ENCODE data around the gene NKX1-1.
"Not testable (repeated sequence)": the region's sequence is repeated elsewhere in the genome, so short reads cannot be mapped to it uniquely, and the experiment has no call there.

Gene NKX1-1

DNA sequence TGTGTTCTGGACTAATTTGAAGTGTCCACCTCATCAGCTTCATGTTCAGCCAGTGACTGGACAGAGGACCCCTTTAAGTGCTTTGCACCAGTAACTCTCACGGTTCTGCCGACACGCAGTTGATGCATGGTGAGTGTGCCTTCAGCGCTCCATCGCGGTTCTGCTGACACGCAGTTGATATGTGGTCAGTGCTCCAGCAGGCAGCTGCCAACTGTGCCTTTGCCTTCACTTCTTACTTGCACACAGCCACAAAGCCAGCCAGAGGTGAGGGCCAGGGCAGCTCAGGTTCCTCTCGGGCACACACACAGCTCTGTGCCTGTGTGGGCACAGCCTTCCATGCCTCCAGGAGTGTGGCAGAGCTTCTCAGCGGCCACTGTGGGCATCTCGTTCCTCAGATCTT lies 12.4 kb downstream of the NKX1-1 start:
- in situ Hi-C loops (cut with MboI; ENCODE audit: low sequenced_read_pairs): no loop called here

DNA sequence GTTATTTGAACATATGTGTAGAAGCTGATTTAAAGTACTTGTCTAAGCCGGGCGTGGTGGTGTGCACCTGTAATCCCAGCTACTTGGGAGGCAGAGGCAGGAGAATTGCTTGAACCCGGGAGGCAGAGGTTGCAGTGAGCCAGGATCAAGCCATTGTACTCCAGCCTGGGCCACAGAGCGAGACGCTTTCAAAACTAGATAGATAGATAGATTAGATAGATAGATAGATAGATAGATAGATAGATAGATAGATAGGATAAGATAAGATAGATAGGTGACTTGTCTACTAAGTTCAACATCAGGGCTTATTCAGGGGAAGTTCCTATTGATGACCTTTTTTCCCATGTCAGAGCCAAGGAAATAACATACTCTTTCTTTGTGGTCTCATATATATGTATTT lies 12.9 kb downstream of the NKX1-1 start:
- in situ Hi-C loops (cut with MboI; ENCODE audit: low sequenced_read_pairs): not testable (repeated sequence)

DNA sequence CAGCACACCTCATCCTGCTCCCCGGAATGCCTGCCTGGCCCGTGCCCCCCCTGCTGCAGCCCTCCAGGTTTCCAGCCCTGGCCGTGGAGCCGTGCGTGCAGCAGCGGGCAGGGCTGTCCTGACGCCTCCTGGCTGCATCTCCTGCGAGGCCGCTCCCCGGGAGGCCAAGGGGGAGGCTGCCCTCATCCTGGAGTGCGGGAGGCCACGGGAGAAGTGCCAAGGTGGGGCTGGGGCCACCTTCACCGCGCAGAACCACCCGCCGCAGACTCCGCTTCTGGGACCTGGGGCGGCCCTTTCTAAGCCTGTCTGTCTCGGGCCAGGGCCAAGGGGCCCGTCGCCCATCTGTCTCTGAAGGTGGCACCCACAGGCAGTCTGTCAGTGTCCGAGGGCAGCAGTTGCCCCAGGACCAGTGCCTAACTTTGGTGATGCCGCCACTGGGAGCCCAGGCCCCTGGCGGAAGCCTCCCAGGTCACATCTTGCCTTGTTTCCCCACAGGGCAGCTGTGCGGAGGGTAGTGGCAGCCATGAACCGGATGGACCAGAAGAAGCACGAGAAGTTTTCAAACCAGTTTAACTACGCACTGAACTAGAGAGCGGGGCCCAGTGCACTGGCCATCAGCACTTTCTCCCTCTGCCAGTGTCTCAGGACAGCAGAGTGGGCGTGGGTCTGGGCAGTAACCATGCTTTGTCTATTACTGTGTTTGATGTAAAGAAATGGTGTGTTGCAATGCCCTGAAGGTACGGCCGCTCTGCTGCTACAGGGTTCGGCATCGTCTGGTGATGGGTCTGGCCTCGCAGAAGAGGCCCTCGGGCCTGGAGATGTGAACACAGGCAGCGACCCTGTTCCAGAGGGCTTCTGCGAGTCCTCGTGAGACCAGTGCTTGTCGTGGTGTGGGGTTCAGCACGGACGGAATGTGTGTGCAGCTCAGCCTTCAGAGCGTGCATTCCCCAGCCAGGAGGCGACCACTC lies 20.6 kb downstream of the NKX1-1 start:
- in situ Hi-C loops (cut with MboI; ENCODE audit: low sequenced_read_pairs): no loop called here

DNA sequence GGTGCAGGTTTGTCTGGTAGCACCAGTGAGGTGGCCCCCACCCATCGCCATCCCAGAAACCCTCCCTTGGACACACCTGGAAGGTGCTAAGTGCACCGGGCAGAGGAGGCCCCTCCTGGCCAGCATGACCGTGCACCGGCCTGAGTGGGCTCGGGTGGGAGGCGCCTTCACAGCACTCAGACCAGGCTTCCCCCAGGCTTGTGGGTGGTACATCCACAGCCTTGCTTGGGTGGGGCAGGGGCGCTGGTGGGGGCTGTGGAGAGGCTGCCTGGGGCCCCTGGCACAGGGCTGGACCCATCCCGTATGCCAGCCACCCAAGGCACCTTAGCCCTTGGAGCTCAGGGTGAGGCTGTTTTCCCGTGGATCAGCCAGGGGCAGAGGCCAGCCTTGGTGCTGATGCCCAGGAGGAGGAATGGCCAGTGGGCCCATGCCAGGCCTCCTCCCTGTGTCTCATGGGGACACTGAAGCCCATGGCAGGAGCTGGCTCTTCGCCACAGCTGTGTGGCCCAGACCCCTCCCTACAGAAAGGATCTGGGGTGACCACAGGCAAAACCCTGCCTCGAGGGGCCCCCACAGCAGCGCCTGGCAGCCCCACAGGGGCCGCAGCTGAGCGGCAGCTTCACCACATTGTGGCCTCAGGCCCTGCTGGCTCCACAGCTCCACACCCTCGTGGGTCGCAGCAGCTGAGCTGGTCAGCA lies 21.4 kb downstream of the NKX1-1 start:
- in situ Hi-C loops (cut with MboI; ENCODE audit: low sequenced_read_pairs): no loop called here

DNA sequence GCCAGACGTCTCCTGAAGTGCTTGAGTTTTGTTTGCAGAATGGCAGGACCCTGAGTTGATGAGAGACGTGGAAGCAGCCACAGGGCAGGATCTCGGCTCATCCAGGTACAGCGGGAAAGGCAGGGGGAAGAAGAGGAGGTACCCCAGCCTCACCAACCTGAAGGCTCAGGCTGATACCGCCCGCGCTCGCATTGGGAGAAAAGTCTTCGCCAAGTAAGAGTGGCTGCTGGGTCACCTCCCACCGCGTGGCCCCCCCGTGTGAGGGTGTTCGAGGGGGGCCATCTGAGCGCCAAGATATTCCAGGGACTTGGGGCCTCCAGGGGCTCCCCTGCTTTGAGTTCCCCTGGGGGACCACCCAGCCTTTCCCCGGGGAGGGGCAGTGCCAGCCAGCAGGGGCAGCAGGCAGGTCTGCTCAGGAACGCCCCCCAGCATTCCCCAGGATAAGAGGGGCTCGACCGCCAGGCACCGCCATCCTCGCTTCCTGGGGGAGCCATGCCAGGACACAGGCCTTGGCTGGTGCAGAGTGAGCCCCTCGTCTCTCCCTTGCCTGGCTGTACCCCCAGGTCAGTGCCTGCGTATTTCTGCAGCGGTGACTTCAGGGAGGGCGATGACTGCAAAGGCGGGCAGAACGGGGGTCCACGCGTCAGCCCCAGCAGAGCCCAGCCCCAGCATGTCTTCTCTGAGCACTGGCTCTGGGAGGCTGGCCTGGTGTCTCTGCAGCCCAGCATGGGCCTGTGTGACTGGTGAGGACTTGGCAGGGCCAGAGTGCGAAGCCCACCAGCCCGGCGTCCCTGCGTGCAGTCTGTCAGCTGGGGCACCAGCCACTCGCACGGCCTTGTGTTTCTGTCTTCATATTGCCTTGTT lies 22.3 kb downstream of the NKX1-1 start:
- in situ Hi-C loops (cut with MboI; ENCODE audit: low sequenced_read_pairs): no loop called here

DNA sequence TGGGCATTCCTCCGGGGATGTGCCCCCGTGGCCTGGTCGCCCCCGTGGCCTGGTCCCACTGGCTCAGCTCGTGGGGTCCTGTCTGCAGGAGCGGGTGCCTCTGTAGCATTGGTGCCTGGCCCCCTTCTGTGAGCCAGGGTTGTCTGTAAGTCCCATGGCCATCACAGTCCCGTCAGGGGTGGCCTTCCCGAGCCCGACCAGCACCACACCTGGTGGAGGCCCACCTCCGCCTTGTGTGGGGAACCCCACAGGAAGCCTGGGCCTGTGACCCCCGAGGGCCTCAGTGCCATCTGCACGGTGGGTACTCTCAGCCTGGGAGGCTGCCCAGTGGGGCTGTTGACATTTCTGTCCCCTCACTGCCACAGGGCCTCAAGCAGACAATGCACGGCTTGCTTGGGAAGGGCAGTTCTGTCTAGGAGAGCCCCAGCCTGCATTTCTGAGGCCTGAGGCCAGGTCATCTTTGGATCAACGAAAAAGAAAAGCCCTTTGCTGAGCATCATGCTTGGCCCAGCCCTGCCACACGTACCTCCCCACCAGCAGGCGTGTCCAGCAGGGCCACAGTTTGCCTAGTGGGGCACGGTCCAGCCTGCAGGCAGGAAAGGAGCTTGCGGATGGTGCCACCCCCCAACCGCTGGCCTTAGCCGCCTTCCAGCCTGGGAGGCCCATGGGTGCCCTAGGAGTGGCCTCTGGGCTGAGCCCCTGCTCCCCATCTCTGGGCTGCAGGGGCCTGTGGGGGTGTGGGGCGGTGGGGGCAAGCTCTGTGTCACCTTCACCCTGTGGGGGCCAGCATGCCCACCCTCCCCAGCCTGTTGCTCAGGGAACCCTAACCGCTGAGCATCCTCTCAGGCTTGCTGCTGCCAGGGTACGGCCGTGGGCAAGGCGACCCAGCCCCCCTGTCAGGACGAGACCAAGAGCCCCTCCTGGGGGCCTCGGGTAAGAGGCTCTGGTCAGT lies 23.2 kb downstream of the NKX1-1 start:
- in situ Hi-C loops (cut with MboI; ENCODE audit: low sequenced_read_pairs): no loop called here

DNA sequence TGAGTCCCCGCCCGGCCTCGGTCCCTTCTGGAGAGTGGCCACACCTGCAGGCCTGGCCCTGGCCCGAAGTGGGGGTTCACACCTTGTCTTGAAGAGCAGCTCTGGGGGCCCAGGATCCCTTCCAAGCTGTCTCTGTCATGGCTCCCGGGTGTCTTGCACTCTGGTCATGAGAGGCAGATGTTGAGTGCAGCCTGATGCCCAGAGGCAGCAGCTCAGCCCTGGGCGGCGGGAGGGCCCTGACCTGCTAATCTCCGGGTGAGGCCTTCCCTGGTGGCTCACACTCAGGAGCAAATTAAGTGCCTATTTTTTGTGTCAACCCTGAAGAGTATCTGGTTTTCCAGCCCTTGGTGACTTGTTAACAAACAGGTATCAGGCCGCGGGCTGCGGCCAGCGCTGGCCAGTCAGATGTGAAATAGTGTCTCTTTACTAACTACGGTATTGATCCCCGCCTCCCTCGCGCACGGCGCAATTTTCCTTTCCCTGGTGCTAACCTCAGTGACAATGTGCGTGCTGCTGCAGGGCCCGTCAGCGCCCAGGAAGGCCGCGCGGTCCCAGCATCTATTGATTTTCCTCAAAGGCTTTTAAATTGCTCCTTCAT lies 24.2 kb downstream of the NKX1-1 start:
- in situ Hi-C loops (cut with MboI; ENCODE audit: low sequenced_read_pairs): no loop called here

DNA sequence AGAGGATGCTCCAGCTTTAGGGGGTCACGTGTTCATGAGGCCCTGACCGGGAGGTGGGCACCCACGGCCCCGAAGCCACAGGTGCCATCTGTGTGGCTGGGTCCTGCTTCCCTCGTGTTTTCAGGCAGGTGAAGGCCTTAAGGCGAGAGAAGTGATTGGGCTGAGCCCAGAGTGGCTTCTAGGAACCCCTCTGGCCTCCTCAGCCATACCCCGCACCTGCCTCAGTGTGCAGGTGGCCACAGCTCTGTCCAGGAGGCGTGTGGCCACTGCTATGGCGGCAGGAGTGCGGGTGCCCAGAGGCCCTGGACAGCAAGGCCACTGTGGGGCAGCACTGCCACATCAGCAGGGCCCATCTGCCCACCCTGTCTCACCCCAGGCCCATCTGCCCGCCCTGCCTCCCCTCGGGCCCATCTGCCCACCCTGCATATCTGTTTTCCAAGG lies 25.0 kb downstream of the NKX1-1 start:
- in situ Hi-C loops (cut with MboI; ENCODE audit: low sequenced_read_pairs): no loop called here

DNA sequence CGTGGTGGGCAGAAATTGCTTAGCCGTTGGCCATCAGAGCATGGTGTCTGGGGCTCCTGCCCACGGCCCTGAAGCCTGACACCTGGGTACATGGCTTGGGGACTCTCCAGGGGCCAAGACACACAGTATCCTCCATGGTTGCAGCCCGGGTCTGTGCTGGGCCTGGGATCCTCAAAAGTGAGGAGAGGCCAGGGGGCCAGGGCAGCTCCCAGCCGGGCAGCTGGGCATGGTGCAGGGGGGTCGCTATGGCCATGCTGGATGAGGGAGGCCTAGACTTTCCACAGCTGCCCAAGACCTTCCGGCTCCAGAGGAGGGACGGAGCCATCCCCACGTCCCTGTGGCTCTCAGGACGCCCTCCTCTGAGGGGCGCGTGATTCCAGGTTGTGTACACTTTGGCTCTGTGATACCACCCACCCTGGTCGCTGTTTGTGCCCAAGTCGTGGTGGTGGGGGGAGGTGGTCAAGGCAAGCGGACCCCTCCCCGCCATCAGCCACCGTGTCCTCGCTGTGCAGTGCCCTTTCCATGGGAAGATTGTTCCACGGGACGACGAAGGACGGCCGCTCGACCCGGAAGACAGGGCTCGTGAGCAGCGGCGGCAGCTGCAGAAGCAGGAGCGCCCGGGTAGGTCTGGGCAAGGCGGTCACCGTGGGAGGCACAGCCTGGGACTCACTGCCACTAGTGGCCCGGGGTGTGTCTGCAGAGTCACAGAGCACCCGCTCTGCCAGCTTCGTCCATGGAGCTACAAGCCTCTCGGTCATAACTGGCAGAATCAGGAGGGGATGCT lies 25.7 kb downstream of the NKX1-1 start:
- in situ Hi-C loops (cut with MboI; ENCODE audit: low sequenced_read_pairs): no loop called here

DNA sequence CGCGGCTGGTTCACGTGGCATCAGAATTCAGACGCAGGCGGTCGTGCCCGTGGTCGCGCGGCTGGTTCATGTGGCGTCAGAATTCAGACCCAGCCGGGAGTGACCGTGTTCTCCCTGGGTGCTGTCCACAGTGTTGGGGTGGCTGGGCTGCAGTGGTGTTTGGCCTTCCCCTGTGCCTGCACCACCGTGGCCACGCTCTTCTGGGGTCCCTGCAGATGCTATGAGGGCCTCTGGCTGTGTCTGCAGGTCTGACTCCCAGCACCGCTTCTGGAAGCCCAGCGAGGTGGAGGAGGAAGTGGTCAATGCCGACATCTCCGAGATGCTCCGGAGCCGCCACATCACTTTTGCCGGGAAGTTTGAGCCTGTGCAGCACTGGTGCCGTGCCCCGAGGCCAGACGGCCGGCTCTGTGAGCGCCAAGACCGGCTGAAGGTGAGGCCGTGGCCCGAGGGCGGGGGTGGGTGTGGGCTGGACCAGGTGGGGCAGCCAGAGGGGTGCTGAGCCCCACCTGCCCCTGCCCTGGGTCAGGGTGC lies 26.4 kb downstream of the NKX1-1 start:
- in situ Hi-C loops (cut with MboI; ENCODE audit: low sequenced_read_pairs): no loop called here

DNA sequence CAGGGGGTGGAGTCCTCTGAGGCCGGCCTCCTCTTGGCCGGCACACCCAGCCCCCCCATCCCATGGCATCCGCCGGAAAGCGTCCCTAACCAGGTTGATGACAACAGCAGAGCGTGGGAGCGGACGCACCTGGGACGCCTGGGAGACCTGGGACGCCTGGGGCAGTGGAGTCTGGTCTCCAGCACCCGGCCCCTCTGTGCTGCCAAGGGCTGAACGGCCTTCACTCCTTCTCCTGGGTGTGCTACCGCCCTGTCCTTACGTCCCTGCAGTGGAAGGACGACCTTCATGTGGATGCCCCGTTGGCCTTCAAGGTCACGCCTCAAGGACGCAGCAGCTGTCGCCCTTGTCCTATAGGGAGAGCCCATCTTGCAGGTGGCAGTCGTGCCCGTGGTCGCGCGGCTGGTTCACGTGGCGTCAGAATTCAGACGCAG lies 26.9 kb downstream of the NKX1-1 start:
- in situ Hi-C loops (cut with MboI; ENCODE audit: low sequenced_read_pairs): no loop called here

DNA sequence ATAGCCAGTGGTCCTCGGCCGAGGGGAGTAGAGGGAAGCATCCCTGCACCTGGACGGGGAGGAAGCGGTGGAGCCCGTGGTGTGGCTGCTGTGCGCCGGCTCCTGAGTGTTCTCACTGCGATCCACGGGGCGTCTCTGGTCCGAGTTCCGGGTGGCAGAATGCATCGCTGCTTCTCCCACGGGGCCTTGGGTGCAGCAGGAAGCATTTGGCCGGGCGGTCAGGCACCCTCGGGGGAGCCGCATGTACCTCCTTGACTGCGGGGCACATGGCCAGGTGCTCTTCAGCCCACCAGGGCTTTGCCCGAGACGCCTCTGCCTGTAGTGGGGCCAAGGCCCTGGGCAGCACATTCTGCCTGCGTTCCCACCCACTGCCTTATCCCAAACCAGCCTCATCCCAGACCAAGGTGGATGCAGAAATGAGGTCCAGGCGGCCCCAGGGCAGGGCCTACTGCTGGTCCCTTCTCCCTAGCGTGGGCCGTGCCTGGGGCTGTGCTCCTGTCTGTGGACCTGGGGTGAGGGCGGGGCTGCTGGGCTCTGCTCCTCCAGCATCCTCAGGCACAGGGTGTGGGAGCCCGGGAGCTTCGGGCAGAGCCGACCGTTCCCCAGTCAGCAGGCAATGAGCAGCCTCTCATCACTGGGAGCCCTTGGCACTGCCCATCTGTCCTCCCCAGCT lies 27.5 kb downstream of the NKX1-1 start:
- in situ Hi-C loops (cut with MboI; ENCODE audit: low sequenced_read_pairs): no loop called here

DNA sequence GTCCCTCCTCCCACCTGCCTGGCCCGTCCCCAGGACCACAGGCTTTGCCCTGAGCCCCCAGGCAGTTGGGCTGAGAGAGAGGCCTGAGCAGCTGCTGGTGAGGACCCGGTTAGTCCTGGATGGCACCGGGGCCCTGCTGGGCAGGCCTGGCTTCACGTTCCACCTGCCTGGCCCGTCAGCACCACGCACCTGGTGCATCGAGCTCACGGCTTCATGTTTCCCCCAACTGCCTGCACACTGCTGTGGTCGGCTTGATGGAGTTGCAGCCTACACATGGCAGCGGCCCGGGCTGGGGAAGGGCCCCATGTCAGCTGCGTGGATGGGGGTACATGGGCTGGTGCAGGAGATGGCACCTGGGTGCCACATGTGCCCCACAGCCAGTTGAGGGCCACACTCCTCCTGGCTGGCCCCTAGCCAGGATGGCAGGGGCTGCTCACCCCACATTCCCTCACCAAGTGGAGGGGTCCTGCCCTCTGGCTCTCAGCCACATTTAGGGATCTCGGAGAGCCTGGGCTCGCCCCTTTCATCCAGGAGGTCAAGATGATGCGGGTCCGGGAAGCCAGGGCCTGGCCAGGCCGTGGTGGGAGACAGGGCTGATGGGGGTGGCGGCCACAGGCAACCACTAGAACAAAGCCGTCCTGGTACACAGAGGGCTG lies 28.5 kb downstream of the NKX1-1 start:
- in situ Hi-C loops (cut with MboI; ENCODE audit: low sequenced_read_pairs): no loop called here

DNA sequence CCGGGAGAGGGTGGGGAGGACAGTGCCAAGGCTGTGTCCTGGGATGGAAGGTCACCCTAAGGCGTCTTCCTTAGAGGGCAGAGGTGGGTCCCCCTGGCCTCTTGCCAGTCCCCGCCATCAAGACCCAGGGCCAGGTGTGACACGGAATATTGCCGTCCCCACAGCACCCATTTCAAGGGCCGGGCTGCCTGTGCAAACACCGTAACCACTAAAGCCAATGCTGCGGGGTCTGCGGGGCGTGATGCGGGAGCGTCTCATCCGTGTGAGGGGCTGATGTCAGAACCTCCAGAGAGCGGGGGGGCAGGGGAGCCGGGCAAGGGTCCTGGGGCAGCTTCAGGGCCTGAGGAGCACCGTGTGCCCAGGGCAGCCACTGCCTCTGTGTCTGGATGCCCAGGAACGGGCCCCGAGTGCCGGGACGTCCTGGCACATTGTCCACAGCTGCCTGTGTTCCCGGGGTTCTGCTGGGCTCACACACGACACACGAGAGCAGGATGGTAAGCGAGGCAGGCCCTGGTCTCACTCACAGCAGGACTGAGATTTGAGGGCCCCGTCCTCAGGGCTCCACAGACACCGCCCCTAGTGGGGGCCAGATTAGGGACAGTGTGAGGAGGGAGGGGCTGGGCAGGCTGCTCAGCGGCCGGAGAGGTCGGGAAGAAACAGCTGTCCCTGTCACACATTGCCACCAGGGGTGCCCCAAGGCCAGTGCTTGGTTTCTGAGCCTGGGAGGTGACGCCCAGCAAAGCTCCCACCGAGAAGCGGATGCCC lies 29.2 kb downstream of the NKX1-1 start:
- in situ Hi-C loops (cut with MboI; ENCODE audit: low sequenced_read_pairs): no loop called here

DNA sequence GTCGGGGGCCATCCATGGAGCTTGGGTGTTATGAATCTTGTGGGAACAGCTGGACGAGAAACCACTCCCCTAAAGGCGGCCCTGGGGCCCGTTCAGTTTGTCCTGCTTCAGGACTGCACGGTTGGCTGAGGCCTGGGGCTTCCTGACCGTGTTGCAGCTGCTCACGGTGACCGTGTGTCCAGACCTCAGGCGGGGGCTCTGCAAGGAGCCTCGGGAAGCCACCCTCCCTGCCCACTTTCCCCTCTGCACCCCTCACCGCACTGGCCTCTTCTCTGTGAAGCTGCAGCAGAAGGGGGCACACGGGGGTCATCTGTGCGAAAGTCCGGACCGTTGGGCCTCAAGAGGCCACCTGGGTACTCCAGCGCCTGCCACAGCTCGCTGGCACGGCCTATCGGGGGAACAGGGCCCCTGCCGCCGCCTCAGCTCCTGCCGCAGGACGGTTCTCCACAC lies 29.8 kb downstream of the NKX1-1 start:
- in situ Hi-C loops (cut with MboI; ENCODE audit: low sequenced_read_pairs): no loop called here

DNA sequence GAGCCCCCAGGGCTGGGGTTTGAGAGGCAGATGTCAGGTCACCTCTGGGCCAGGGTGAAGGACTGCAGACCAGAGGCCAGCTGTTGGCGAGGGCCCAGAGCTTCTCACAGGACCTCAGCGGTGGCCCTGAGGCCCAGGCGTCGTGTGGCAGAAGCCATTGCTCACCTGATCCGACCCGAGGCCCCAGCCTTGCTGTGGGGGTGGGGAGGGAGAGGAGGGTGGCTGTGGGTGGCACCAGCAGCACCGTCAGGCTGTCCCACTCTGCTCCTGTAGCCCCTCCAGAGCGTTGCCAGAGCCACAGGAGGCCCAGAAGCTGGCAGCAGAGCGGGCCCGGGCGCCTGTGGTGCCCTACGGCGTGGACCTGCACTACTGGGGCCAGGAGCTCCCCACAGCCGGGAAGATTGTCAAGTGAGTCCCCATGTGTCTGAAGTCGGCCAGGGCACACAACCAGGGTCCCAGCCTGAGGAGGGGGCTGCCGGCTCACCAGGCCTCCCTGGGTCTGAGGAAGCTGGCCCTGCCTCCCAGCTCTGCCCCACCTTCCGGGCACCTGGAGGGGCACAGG lies 30.4 kb downstream of the NKX1-1 start:
- in situ Hi-C loops (cut with MboI; ENCODE audit: low sequenced_read_pairs): no loop called here

All from HL-60/S4 treated with retinoic acid at 250 ng/mL for 4 days and 3 days (cell line).